ENCODE data around the gene RPTOR. TPM values are rescaled to one million over a fixed set of nuclear protein-coding genes. Genes with fewer than 3 reads are reported as not detected.

RPTOR gene
- total RNA-seq, 1 experiment from 2014 or later = 25.1 TPM

GRCh38 chr17:80761110-80761871, 216.7 kb downstream of the RPTOR start:
- Histone ChIP-seq H3K4me1 (ENCODE audit: insufficient read depth, low read length) (no peaks in the 10 kb centered on the region), H3K23me2 (ENCODE audit: insufficient read length, low read depth, low read length, poor library complexity, severe bottlenecking) (no peaks in the 10 kb centered on the region), H2BK12ac (ENCODE audit: insufficient read length, low read depth, low read length) (no peak overlapping the region), H4K20me1 (ENCODE audit: control insufficient read depth, insufficient read depth, insufficient read length) (no peaks in the 10 kb centered on the region), H4K8ac (replicated peaks; ENCODE audit: insufficient read length, low read depth, low read length) (no peak overlapping the region), H3K9me3 (ENCODE audit: control insufficient read depth, low read depth, low read length) (no peaks in the 10 kb centered on the region), H3K27ac (ENCODE audit: insufficient read length, low read depth, low read length) (no peak overlapping the region), H3K27me3 (ENCODE audit: insufficient read depth, low read length) (no peaks in the 10 kb centered on the region), H3K18ac (ENCODE audit: insufficient read length, low read depth, low read length) (no peak overlapping the region), H4K91ac (ENCODE audit: insufficient read length, low read depth, low read length) (no peak overlapping the region), H2AFZ (ENCODE audit: low read length) (no peak overlapping the region), H2BK5ac (ENCODE audit: insufficient read length, low read length) (no peak overlapping the region), H3T11ph (ENCODE audit: low read length) (no peak overlapping the region), H3K4me2 (ENCODE audit: insufficient read depth, insufficient read length, low read length) (no peak overlapping the region), H3K56ac (ENCODE audit: insufficient read length, low read depth, low read length) (no peak overlapping the region), H3K9ac (ENCODE audit: extremely low read depth, insufficient read length, low read length) (no peak overlapping the region), H3K4ac (ENCODE audit: low read depth, low read length) (no peak overlapping the region), H4K5ac (ENCODE audit: insufficient read length, low read depth, low read length) (no peak overlapping the region), H3K79me1 (ENCODE audit: insufficient read depth, low read depth, low read length, poor library complexity, severe bottlenecking) (no peaks in the 10 kb centered on the region), H2BK20ac (ENCODE audit: low read depth, low read length, poor library complexity, severe bottlenecking) (no peak overlapping the region), H3K23ac (ENCODE audit: insufficient read length, low read depth, low read length) (no peak overlapping the region), H2AK5ac (ENCODE audit: insufficient read length, low read length) (no peak overlapping the region), H3K14ac (ENCODE audit: insufficient read depth, low read length) (no peak overlapping the region), H2BK15ac (ENCODE audit: low read depth, low read length) (no peak overlapping the region), H2BK120ac (ENCODE audit: low read depth, low read length, poor library complexity, severe bottlenecking) (no peak overlapping the region), H3K79me2 (ENCODE audit: insufficient read depth, low read length) (no peaks in the 10 kb centered on the region)
- no peak for TF ChIP-seq CTCF (conservative IDR thresholded peaks at IDR 0.05)
- no peaks in the 10 kb centered on the region for H3K27me3 Mint-ChIP-seq (ENCODE audit: low read depth)
- H3K9me3 Mint-ChIP-seq = no peaks in the 10 kb centered on the region
- peaks cover 2% of the 10 kb centered on the region in 3 experiments; a peak in 5 of 7 replicates for H3K36me3 Mint-ChIP-seq (ENCODE audit: insufficient read depth in 1 of 3, low read depth in 3 of 3)
- H3K4me1 Mint-ChIP-seq = peaks cover 7 to 9% of the 10 kb centered on the region in 2 experiments
- H3K4me3 Mint-ChIP-seq = no peak overlapping the region
- no peak for DNase-seq
- WGBS (ENCODE audit: extremely low coverage, insufficient read length, low lambda C conversion rate) = no CpG with 5 or more reads among the region's 17 CpGs
- H3K27ac Mint-ChIP-seq = peak overlapping the region in 1 of 3 experiments; percentile 22; a peak in 1 of 7 replicates

Measured in H9 (cell line).